T-helper 2 cell treated with Interferon-gamma antibody and Interleukin-4, amounts not matched to agents 5 μg/mL and 100 μg/mL, for 36 hours (primary cell): ENCODE results near the gene PALM3.
"Not testable (repeated sequence)": the region's sequence is repeated elsewhere in the genome, so short reads cannot be mapped to it uniquely, and the experiment has no call there.

ENCODE experiments used
- DNase-seq: peaks from one replicate; pipeline ENCODE4 v3.0.0; 2021; ENCODE audit warnings: low spot score
- H3K27ac Mint-ChIP-seq: one replicate; pipeline ENCODE4 v1.8.0; 2021; ENCODE audit warnings: mild to moderate bottlenecking, mixed read lengths
- H3K27me3 Mint-ChIP-seq: one replicate; pipeline ENCODE4 v1.8.0; 2021; ENCODE audit warnings: low read depth, mixed read lengths
- H3K36me3 Mint-ChIP-seq: one replicate; pipeline ENCODE4 v1.8.0; 2021; ENCODE audit warnings: low read depth, mixed read lengths
- H3K4me1 Mint-ChIP-seq: one replicate; pipeline ENCODE4 v1.8.0; 2021; ENCODE audit warnings: low read depth, mixed read lengths
- H3K4me3 Mint-ChIP-seq: one replicate; pipeline ENCODE4 v1.8.0; 2022; ENCODE audit warnings: mild to moderate bottlenecking, moderate library complexity, mixed read lengths
- H3K9me3 Mint-ChIP-seq: one replicate; pipeline ENCODE4 v1.8.0; 2021; ENCODE audit warnings: mixed read lengths

PALM3 gene

DNA sequence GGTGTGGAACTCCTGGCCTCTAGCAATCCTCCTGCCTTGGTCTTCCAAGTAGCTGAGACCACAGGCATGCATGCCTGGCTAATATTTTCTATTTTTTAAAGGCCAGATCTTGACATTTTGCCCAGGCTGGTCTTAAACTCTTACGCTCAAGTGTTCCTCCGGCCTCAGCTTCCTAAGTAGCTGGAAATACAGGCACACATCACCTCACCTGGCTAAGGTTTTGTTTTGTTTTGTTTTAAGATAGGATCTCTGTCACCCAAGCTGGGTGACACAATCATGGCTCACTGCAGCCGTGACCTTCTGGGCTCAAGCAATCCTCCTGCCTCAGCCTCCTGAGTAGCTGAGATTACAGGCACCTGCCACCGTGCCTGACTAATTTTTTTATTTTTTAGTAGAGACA, 39.4 kb downstream of the PALM3 start:
- Mint-ChIP-seq H3K36me3 (no peaks in the 10 kb centered on the region), H3K27me3 (no peaks in the 10 kb centered on the region), H3K4me3 (no peak overlapping the region), H3K27ac (no peak overlapping the region), H3K9me3 (no peaks in the 10 kb centered on the region), H3K4me1 (peaks cover 6% of the 10 kb centered on the region)
- DNase-seq: no peak

- Mint-ChIP-seq H3K9me3 (no peaks in the 10 kb centered on the region), H3K27ac (no peak overlapping the region)
- DNase-seq: no peak
Measured at GRCh38 chr19:14021474-14021873, 40.4 kb downstream of the PALM3 start.

GRCh38 chr19:14019739-14020138, 42.1 kb downstream of the PALM3 start:
- not testable (repeated sequence) for H3K27ac Mint-ChIP-seq, H3K9me3 Mint-ChIP-seq, H3K36me3 Mint-ChIP-seq, H3K27me3 Mint-ChIP-seq, H3K4me1 Mint-ChIP-seq, H3K4me3 Mint-ChIP-seq, DNase-seq

More at GRCh38 chr19:14021474-14021873, 40.4 kb downstream of the PALM3 start:
- Mint-ChIP-seq H3K4me1 (peaks cover 6% of the 10 kb centered on the region), H3K4me3 (no peak overlapping the region), H3K27me3 (no peaks in the 10 kb centered on the region), H3K36me3 (no peaks in the 10 kb centered on the region)

DNA sequence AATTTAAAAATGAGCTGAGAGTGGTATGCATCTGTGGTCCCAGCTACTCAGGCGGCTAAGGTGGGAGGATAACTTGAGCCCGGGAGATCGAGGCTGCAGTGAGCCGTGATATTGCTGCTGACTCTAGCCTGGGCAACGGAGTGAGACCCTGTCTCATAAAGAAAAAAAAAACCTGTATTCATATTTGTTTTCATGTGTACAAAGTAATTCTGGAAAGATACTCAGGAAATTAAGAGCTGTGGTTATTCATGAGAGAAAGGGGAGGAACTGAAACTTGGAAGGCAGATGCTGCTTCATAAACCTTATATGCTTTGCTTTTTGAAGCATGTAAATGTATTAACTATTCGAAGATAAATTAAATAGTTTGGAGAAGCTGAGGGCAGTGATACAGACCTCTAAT, 42.8 kb downstream of the PALM3 start:
- H3K36me3 Mint-ChIP-seq: no peaks in the 10 kb centered on the region
- no peaks in the 10 kb centered on the region for H3K9me3 Mint-ChIP-seq
- H3K4me3 Mint-ChIP-seq: no peak overlapping the region
- H3K4me1 Mint-ChIP-seq: peaks cover 10% of the 10 kb centered on the region
- no peaks in the 10 kb centered on the region for H3K27me3 Mint-ChIP-seq
- no peak overlapping the region for H3K27ac Mint-ChIP-seq
- DNase-seq: no peak

GRCh38 chr19:14015524-14016035, 46.3 kb downstream of the PALM3 start:
- no peak overlapping the region for H3K27ac Mint-ChIP-seq
- H3K27me3 Mint-ChIP-seq: no peaks in the 10 kb centered on the region
- DNase-seq: no peak
- no peaks in the 10 kb centered on the region for H3K9me3 Mint-ChIP-seq
- H3K36me3 Mint-ChIP-seq: no peaks in the 10 kb centered on the region
- peaks cover 7% of the 10 kb centered on the region for H3K4me1 Mint-ChIP-seq
- no peak overlapping the region for H3K4me3 Mint-ChIP-seq

- Mint-ChIP-seq H3K27me3 (no peaks in the 10 kb centered on the region), H3K4me3 (no peak overlapping the region), H3K36me3 (no peaks in the 10 kb centered on the region), H3K9me3 (no peaks in the 10 kb centered on the region), H3K4me1 (peaks cover 4% of the 10 kb centered on the region), H3K27ac (no peak overlapping the region)
- no peak for DNase-seq
Measured at GRCh38 chr19:14012378-14012915, 49.4 kb downstream of the PALM3 start.

DNA sequence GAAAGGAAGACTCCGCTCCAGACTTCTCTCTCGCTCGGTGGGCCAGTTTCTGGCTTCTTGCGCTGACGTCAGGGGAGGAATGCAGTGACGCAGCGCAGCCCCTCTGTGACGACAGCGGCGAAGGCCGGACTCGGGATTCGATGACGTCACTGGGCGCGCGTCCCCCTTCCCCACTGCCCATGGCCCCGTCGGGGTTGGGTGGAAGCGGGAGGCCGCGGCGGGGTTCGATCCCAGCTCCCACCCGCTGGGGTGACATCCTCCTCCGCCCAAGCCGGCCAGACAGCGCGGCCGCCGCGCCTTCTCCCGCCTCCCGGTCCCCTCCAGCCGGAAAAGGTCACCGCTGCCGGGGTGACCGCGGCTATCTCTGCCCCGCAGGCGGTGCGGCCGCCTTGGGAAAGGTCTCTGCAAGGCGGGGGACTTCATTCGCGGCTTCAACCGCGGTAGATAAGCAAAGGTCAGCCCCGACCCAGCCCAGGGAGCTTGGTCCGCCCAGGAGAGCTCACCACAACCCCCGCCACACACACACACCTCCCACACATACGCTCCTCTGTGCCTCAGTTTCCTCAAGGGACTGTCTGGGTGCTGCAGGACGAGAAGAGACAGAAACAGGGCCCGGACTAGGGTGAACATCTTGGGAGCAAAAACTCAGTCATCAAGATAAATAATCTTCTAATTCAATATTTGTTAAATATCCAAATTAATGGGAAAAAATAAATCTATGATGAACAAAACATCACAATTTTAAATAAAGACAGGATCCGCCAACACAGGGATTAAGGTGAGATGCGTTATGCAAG, 54.9 kb downstream of the PALM3 start:
- no peaks in the 10 kb centered on the region for H3K36me3 Mint-ChIP-seq
- no peaks in the 10 kb centered on the region for H3K27me3 Mint-ChIP-seq
- H3K4me1 Mint-ChIP-seq: peaks cover 28% of the 10 kb centered on the region
- peak overlapping the region; percentile 89 for H3K4me3 Mint-ChIP-seq
- H3K9me3 Mint-ChIP-seq: no peaks in the 10 kb centered on the region
- no peak for DNase-seq
- peak overlapping the region; percentile 99 for H3K27ac Mint-ChIP-seq

DNA sequence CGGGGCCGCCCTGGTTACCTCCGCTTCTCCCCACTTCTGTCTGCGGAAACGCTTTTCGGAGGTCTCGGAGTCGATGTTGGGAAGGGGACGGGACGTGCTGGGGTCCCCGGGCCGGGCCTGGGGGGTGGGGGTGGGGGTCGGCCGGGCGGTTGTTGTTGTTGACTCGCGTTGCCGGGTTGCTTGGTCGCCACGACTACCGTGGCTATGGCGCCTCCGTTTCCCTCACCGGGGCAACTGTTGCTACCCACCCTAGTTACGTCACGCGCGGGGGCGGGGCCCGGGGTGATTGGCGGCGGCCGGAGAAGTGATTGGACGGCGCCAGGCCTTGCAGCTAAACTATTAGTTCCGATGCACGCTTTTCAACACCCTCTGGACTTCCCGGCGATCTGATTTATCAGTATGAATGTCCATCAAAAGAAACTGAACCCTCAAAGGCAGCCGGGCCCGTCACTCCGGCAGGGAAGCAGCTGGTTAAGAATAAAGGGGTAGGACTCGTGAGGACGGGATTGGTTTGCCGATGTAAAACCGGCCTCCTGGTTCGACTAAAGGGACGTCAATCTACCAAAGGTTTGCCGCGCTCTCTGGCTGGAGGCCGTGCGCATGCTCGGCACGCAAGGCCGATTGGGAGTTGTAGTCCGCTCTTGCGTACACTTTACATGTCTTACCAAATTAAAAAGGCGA, 55.7 kb downstream of the PALM3 start, which contains the start of gene RFX1:
Gene RFX1 (minus strand): TSS at position 236 of the 681 bp plus-strand sequence. CDS start 12,477 bp downstream, outside the sequence.
- peak within 1 kb of the TSS; percentile 89 for H3K4me3 Mint-ChIP-seq
- peak; percentile 99 for DNase-seq
- no peaks in the 10 kb centered on the region for H3K27me3 Mint-ChIP-seq
- no peaks in the 10 kb centered on the region for H3K9me3 Mint-ChIP-seq
- H3K4me1 Mint-ChIP-seq: peaks cover 30% of the 10 kb centered on the region
- peaks cover 1% of the 10 kb centered on the region for H3K36me3 Mint-ChIP-seq
- H3K27ac Mint-ChIP-seq: peak within 1 kb of the TSS; percentile 99

DNA sequence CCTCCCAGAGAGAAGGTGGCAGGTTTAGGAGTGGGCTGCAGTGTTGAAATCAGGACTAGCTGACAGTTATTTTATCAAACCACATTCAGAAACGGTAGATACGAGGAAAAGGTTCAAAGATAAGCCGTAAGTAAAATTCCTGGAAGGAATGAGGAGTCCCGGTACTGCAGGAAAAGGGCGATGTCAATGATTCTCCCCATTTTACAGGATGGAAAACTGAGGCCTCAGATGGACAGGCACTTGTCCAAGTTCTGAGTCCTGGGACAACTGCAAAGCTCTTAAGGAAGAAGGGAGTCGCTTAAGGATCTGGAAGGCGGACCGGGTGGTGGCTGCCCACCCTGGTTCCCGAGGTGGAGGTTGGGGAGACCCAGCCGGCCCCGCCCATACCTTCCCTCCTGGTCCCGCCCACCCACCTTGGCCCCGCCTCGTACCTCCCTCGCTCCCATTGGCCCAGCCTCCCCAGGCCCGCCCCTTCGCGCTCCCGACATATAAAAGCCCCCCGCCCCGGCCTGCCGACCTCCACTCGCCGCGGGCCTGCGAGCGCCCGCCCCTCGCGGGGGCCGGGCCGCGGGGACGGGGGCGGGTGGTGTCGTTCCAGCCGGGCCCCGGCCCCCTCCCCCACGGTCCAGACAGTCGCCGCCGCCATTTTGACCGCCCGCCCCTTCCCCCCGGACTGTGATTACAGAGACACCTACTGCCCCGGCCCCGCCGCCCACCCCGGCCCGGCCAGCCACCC, 56.4 kb downstream of the PALM3 start:
- peaks cover 35% of the 10 kb centered on the region for H3K4me1 Mint-ChIP-seq
- DNase-seq: peak; percentile 83

GRCh38 chr19:14004619-14005348, 57.1 kb downstream of the PALM3 start:
- H3K27ac Mint-ChIP-seq: peak overlapping the region; percentile 92
- H3K9me3 Mint-ChIP-seq: no peaks in the 10 kb centered on the region
- no peak for DNase-seq
- H3K4me3 Mint-ChIP-seq: peak overlapping the region; percentile 77
- H3K4me1 Mint-ChIP-seq: peaks cover 35% of the 10 kb centered on the region
- no peaks in the 10 kb centered on the region for H3K27me3 Mint-ChIP-seq
- peaks cover 7% of the 10 kb centered on the region for H3K36me3 Mint-ChIP-seq

More for the DNA sequence above, 56.4 kb downstream of the PALM3 start:
- H3K27me3 Mint-ChIP-seq: no peaks in the 10 kb centered on the region
- H3K4me3 Mint-ChIP-seq: peak overlapping the region; percentile 77
- peaks cover 4% of the 10 kb centered on the region for H3K36me3 Mint-ChIP-seq
- no peaks in the 10 kb centered on the region for H3K9me3 Mint-ChIP-seq
- H3K27ac Mint-ChIP-seq: peak overlapping the region; percentile 99
